ENCODE data around the gene CCDC9. TPM values are rescaled to one million over a fixed set of nuclear protein-coding genes. Genes with fewer than 3 reads are reported as not detected.

The CCDC9 gene
- 11.8 TPM for total RNA-seq

DNA sequence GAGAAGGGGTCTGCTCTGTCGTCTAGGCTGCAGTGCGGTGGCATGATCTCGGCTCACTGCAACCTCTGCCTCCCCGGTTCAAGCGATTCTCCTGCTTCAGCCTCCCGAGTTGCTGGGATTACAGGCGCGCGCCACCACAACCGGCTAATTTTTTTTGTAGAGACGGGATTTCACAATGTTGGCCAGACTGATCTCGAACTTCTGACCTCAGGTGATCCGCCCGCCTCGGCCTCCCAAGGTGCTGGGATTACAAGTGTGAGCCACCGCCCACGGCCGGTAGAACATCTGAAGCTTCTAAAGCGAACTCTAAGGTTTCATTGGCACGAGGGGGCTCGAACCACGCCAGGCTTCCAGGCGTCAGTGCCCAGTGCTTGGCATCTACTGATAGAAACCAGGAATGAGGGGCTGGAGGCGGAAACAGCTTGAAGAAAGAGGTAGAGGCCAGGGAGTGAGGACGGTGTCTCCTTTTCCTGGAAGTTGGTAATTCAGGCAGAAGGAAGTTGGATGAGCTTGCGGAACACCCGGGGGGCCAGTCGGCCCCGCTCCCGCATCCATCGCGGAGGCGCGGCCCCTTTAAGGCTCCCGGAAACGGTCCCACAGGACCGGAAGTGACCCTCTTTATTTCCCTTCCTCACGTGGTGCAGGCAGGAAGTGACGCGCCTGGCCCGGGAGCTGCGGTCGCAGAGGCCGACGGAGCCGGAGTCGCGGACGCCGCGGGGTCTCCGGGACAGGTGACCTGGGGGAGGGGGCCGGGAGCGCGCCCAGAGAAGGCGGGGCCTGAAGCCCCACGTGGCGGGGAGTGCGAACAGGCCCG, at the start of gene CCDC9:
Gene CCDC9 (plus strand): TSS at position 647 of the 814 bp plus-strand sequence. CDS start 1,876 bp downstream, outside the sequence.

DNA sequence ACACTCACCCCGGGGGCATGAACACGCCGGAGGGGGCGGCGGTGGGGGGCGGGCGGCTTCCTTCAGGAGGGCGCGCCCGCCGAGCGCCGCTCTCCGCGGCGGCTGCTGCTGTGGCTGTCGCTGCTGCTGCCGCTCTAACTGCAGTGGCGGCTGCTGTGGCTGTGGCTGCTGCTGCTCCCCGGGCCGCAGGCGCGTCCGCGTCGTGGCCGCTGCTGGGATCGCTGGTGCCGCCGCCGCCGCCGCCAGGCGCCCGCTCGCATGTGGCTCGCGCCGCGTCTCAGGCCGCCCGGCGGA, 25.5 kb upstream of the CCDC9 start, which contains the start of gene BBC3:
Gene BBC3 (minus strand): TSS at position 279 of the 294 bp plus-strand sequence. CDS start 2,768 bp downstream, outside the sequence.

DNA sequence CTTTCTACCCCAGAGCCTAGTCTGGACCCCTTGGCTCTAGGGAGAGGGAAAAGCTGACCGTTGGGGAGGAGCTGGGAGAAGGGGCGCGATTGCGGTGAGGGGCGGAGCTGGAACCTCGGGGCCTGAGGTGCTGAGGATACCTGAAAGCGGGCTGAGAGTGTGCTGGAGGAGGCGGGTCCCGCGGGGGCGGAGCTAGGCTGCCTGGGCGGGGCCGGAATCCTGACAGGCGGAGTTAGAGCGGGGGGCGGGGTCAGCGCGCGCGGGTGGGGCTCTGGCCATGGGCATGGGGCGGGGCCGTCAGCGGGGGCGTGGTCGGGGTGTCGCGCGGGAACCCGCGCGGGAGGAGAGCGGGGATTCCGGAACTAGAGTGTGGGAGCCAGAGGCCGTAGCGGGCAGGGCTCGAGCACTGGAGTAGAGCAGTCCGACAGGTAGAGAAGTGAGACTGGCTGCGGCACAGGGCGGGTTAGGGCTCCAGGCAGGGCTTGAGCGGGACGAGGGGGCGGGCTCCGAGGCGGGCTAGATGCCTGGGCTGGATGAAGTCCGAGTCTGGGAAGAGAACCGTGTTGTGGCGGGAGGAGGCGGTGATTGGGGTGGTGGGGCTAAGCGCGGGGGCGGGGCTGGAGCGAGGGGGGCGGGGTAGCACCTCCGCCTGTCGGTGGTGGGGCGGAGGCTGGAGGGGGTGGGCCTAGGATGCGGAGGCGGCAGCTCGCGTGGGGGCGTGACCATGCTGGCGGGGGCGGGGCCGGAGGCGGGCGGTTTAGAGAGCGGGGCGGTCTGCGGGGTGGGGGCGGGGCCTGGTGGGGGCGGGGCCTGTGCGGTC, 18.0 kb downstream of the CCDC9 start, which contains the start of gene INAFM1:
Gene INAFM1 (plus strand): TSS at position 815 of the 820 bp plus-strand sequence. CDS start 35 bp downstream, outside the sequence.

DNA sequence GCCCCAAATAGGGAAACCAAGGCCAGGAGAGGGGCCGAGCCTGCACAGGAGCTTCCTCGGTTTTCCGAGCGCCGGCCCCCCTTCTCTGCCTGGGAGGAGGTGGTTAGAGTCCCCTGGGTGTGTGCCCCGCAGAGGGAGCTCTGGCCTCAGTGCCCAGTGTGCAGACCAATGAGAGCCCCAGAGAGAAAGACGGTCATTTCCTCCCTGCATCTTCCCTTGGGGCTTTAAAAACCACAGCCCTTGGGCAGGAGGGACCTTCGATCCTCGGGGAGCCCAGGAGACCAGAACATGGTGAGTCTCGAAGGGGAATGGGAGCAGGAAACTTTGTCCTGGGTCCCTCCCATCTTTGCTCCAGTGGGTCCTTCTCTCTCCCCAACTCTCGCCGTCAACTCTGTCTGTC, 53.3 kb downstream of the CCDC9 start, which contains the start of gene C5AR1:
Gene C5AR1 (plus strand): TSS at position 254 of the 400 bp plus-strand sequence. CDS start 35 bp downstream, at position 289.

Small RNAs within 50 kb of the gene (small RNA-seq; reads per million reads assigned to genes)
- gene MIR3190 (ENCODE audit: low replicate concordance), result not detected

Other genes with a start within 250 kb of the CCDC9 start
- 2.4 TPM for gene NPAS1, start 236.7 kb upstream of the CCDC9 start, total RNA-seq
- 24.5 TPM for gene TMEM160, start 207.9 kb upstream of the CCDC9 start, total RNA-seq
- gene ZC3H4, start 142.7 kb upstream of the CCDC9 start, total RNA-seq, result 24.5 TPM
- 67.6 TPM for gene SAE1, start 125.7 kb upstream of the CCDC9 start, total RNA-seq
- gene BBC3, start 25.3 kb upstream of the CCDC9 start, total RNA-seq, result 4.6 TPM
- 7.6 TPM for gene INAFM1, start 18.4 kb downstream of the CCDC9 start, total RNA-seq
- gene C5AR1, start 53.3 kb downstream of the CCDC9 start, total RNA-seq, result 8.3 TPM
- gene C5AR2, start 75.7 kb downstream of the CCDC9 start, total RNA-seq, result 2.3 TPM
- 19.7 TPM for gene DHX34, start 92.8 kb downstream of the CCDC9 start, total RNA-seq
- gene MEIS3, start 163.0 kb downstream of the CCDC9 start, total RNA-seq, result 25.0 TPM
- gene SLC8A2, start 215.4 kb downstream of the CCDC9 start, total RNA-seq, result 0.12 TPM
- 7.9 TPM for gene KPTN, start 227.7 kb downstream of the CCDC9 start, total RNA-seq